GM19099 (cell line): ENCODE data around the gene NUDT8.
A peak's percentile ranks its signal among the peaks of the same experiment; 100 is the strongest.

ENCODE experiments used
- POLR2A ChIP-seq: IDR thresholded peaks from 3 replicates; pipeline ENCODE4 v1.6.1; 2011; ENCODE audit warnings: low read depth; ENCODE audit not compliant: insufficient read length; ENCODE audit errors: extremely low read depth

NUDT8 gene

GRCh38 chr11:67609316-67609715 lies 20.4 kb downstream of the NUDT8 start:
- TF ChIP-seq POLR2A: no peak

DNA sequence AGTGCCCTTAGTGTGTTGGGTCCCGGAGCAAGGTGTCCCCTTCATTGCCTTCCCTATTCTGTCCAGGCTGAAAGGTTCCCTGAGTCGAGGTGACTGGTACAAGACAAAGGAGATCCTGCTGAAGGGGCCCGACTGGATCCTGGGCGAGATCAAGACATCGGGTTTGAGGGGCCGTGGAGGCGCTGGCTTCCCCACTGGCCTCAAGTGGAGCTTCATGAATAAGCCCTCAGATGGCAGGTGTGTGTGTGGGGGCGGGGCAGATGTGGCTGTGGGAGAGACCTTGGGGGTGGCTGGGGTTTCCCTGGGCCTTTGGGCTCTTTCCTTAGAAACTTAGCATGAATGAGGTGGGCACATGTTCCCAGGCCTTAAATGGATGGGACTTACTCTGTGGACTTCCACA lies 21.3 kb downstream of the NUDT8 start:
- TF ChIP-seq POLR2A: no peak

GRCh38 chr11:67607507-67607906 lies 22.2 kb downstream of the NUDT8 start:
- TF ChIP-seq POLR2A: no peak

DNA sequence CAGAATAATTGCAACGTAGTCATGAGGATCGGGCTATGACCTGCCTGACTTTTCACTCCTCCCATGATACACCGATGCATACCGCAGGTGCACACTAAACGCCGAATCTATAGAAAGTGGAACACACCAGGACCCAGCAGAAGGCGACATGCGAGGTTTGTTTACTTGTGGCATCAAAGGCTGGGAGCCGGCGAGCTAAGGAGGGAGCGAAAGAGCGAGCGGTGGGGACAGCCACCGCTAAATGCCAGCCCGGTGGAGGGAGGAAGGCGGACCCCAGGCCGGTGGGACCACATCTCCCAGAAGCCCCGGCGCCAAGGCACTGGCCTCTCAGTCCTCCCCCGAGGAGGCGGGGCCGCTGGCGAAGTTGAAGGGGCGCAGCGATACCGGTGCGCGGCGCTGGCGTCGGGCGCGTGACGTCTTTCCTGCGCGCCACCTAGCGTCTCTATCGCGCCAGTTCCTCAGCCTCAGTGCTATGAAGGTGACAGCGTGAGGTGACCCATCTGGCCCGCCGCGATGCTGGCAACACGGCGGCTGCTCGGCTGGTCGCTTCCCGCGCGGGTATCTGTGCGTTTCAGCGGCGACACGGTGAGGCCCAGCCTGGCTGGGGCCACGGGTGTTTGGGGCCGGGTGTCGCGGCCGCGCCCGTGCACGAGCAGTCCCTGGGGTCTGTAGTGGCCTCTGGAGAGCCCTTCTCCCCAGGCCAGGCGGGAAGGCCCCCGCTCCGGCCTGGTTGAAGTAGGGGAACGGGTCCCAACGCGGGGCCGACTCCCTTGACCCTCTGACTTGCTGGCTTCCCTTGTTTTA lies 23.0 kb downstream of the NUDT8 start, which contains the start of gene NDUFV1:
Gene NDUFV1 (plus strand): TSS at position 445 of the 804 bp plus-strand sequence. CDS start 69 bp downstream, at position 514.
- TF ChIP-seq POLR2A: peak; percentile 84

GRCh38 chr11:67606093-67606491 lies 23.6 kb downstream of the NUDT8 start:
- no peak for TF ChIP-seq POLR2A

DNA sequence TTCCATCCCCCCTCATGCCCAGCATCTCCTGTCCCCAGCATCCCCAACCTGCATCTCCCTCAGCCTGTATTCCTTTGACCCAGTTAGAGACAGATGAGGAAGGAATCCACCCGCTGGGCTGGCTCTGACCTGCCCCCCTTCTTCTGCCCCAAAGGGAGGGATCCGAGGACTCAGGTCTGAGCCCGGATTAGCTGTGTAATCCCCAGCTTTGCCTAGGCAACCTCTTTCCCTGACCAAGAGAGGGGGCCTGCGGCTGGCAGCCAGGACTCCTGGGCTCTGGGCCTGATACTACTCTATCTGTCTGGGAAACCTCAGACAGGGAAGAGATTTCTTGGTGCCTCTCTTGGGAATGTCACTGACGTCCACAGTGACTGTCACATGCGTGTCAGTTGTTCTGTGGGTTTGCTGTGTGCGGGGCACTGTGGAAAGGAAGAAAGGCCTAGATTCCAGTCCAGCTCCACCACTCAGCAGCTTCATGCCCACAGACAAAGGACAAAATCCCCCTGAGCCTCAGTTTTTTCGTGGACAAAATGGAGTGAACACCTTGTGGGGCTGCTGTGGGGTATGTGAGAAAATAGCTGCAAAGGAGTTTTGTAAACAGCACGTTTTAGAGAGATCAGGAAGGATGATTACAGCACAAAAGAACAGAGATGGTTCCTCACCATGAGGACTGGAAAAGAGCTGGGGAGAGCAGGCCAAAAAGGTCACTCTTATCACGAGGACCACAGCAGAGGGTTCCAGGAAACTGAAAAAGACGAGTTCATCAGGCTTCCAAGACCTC lies 24.3 kb downstream of the NUDT8 start:
- TF ChIP-seq POLR2A: no peak

DNA sequence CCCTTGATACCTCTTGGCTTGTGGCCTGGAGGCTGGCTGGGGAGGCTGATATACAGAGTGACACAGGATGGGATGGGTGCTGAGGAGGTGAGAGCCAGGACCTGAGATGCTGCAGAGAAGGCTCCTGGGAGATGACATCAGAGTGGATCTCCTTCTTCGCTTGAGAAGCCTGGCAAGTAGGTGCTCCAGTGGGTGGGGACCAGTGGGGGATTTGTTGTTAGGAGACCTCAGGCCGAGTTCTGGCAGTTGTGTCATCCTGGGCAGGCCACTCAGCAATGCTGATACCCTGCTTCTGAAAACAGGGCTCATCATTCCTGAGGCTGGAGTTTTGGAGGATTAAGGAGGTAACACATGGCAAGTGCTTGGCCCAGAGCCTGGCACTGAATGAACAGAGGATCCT lies 24.9 kb downstream of the NUDT8 start:
- no peak for TF ChIP-seq POLR2A

DNA sequence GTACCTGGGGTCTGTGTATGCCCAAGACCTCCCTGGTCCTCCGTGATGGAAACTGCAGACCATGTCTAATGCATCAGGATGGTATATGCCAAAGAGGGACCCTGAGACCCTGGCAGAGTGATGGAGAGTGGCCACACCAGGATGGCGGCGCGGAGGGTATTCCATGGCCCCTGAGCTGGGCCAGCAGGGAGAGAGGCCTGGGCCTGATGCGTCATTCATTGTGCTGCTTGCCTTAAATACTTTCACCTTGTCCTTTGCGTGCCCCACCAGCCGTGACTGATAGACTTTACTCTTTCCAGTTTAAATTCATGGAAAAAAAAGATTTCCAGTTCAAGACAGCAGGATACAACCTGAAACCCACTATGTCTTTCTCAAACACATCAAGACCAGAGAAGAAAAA lies 28.6 kb downstream of the NUDT8 start:
- TF ChIP-seq POLR2A: no peak

DNA sequence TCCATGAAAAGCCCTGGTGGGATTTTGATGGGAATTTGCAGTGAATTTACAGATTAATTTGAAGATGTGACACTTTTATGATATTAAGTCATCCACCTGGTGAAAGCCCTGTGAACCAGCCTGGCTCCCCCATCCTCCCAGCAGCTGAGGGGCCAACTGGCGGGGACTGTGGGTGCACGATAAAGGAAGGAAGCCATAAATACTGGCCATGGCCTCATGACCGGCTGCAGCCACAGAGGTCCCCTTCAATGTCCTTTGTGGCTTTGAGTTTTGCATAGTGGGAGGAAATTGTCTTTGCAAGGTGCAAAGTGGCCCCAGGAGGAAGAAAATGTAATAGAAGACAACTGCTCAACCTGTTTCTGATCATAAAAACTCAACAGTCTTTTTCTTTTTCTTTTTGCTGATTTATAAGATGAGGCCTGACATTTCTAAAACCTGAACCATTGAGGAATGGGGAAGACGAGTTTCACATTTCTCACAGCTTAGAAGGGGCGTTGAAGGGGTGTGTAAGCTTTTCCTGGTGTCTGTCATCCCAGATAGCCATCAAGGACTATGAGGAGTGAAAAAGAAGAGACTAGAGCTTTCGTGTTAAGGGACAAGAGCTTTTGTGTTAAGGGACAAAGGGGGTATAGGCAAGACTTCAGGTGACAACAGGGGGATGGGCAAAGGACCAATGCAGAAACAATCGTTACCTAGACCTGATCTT lies 29.3 kb downstream of the NUDT8 start:
- no peak for TF ChIP-seq POLR2A

- TF ChIP-seq POLR2A: no peak
Observed at GRCh38 chr11:67599149-67599548, 30.6 kb downstream of the NUDT8 start.

DNA sequence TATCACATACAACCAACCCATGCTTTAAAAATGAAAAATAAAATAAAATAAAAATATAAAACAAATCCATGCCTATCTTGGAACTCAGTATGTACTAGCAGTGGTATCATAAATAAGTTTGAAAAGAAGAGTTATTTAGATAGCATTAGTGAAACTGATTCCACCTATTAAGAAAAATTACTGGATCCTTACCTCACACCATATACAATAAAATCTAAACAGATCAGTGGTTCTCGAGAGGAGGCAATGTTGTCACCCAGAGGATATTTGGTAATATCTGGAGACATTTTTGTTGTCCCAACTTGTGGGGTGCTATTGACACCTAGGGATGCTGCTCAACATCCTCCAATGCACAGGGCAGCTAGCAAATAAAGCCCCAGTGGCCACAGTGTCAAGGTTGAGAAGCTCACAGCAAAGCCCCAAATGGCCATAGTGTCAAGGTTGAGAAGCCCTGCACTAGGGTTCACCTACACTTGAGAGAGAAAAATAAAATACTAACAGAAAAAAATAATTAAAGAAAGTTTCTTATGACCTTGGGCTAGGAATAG lies 32.9 kb downstream of the NUDT8 start:
- TF ChIP-seq POLR2A: no peak

DNA sequence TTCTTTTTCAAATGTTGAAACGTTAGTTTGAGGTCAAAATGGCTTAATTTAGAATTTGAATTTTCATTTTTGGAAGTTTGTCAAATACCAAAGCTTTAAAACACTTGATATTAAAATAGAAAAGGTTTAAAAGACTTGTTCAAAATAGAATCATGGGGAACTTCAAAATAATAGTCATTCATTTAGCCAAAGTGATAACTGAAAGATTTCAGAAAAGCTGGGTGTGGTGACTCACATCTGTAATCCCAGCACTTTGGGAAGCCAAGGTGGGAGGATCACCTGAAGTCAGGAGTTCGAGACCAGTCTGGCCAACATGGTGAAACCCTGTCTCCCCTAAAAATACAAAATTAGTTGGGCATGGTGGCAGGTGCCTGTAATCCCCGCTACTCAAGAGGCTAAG lies 35.3 kb downstream of the NUDT8 start:
- TF ChIP-seq POLR2A: no peak

GRCh38 chr11:67593565-67593905 lies 36.2 kb downstream of the NUDT8 start:
- TF ChIP-seq POLR2A: no peak

DNA sequence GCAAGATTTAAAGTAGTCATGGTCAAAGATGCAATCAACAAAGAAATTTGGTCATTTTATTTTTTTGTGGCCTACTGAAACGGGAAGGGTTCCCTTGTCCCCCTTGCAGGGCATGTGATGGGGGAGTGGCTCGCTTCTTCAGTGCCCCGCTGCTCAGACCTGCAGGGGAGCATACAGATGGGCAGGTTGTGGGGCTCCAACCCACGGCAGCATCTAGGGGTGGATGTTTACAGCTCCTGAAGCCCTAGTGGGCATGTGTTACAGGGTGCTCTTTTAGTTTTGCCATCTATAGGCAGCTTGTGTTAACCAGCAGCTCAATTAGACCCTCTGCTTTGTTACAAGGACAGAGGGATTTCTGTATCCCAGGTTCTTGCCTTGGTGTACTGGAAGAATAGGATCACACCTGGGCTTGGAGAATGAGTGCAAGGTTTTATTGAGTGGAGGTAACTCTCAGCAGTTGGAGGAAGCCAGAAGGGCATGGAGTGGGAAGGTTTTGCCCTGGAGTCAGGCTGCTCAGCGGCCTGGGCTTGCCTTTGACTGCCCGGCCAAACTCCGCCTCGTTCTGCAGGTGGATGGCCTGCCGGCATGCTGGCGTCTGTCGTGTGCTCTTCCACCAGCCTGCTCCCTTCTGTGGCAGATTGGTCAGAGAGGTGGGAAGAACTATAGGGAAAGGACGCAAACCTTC lies 36.7 kb downstream of the NUDT8 start:
- no peak for TF ChIP-seq POLR2A

DNA sequence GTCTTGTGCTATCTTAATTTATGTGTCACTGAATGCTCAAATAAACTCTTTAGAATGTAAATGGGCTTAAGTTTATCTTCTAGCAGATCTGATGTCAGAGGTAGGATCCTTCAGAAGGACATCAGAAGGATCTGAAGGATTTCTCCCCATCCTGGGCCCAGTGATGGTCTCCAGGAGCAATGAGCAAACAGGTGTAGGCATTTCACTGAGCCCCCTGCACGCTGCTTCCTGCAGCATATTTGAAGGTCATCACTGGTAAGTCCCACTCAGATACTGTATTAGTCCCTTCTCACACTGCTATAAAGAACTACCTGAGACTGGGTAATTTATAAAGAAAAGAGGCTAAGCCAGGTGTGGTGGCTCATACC lies 41.6 kb downstream of the NUDT8 start:
- TF ChIP-seq POLR2A: no peak
